GM19324 (cell line): ENCODE measurements around the gene CYSLTR2.
"Not testable (repeated sequence)": the region's sequence is repeated elsewhere in the genome, so short reads cannot be mapped to it uniquely, and the experiment has no call there.

ENCODE experiments used
- ATAC-seq: cut with Tn5 transposase; IDR thresholded peaks from one replicate; pipeline ENCODE4 v1.9.1; 2021; ENCODE audit warnings: mild to moderate bottlenecking, moderate library complexity; ENCODE audit not compliant: unreplicated experiment, low FRiP score

Gene CYSLTR2

DNA sequence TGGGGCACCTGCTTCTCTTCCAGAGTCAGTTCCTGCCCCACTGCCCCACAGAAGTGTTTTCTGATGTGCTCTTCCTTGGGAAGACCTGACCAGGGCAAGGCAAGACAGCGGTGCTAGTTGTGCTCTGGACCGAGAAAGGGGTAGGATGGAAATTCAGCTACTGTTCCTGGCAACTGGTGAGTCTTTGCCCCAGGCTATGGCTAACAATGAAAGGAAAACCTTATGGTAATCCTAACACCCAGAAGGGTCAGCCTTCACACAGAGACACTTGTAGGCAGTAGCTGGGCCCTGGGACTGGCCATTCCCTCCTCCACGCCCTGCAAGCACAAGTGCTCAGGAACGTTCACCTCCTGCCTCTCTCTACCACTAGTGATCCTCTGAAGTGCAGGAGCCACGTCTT is 9.6 kb upstream of the CYSLTR2 start:
- no peak for ATAC-seq

DNA sequence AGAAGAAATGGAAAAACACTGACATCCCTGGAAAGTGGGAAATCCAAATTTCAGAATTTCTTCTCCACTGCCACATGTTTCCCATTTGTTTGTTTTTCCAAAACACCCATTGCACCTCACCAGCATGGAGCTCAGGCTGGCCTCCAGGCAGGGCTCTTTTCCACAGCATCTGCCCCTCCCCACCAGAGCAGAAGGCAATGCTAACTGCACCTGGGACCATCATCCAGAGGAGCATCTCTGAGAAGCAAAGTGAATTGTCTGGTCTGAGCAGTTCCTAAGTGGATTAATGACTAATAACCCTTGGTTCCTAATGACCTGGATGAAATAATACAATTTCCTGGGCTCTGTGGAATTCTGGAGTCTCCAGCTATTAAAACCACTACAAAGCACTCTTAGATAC is 8.8 kb upstream of the CYSLTR2 start:
- ATAC-seq: no peak

DNA sequence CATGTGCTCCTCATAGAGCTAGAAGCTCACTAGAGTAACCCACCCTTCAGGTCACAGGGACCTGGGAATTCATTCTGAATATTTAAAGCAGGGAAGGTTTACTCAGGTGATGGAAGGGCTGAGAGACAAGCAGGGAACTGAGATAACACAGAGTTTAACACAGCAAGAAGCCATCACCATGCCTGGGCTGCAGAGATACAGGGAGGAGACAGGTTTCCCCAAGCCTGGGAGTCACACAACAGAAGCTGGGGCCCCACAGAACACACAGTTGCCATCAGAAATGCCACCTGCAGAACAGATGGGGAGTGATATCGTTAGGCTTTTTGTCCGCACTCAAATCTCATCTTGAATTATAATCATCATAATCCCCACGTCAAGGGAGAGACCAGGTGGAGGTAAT is 7.9 kb upstream of the CYSLTR2 start:
- no peak for ATAC-seq

DNA sequence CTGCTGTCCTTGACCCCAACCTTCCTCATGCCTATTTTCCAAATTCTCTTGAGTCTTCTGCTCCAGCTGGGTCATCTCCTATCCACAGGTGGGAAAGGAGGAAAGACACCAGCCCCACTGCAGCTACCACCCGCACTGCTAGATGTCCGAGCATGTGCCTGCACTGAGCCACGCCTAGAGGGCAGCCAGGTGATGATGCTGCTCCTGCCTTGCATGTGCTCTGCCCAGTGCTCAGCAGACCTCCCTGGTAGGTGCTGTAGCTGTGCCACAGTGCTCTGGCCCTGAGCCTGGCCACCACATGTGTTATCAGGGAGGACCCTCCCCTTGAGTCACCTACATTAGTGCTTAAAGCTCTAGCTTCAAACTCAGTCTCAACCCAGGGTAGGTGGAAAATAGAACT is 6.9 kb upstream of the CYSLTR2 start:
- ATAC-seq: no peak

DNA sequence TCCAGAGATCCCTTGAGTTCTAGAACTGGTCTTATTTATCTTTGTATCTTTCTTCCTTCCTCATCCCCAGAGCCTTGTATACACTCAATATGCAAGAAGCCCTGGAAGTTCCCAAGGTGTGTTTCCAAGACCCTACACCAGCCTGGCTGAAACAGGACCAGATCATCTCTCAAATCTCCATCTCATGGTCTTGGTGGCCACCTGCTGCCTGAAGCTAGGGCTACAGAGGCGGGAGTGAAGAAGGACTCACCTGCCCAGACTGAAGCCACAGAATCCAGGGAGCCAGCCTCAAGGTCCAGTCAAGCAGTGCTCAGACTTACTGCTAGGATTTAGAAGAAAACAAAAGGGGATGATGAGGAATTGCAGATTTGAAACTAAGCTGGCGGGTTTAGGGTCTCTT is 6.1 kb upstream of the CYSLTR2 start:
- no peak for ATAC-seq

DNA sequence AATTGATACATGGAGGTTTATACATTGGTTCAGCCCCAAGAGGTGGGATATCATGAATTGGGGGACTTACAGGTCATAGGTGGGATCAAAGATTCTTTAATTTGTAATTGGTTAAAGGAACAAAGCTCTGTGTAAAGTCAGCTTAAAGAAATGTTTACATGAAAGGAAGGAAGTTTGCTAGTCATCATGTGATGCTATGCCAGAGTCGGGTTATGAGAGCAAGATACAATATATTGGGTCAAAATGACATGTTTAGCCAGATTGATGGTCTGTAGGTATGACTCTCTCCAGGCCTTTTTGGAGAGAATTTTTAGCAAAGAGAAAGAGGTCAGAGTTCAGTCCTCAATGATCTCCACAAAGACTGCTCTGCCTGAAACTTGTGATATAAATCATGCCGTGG is 5.3 kb upstream of the CYSLTR2 start:
- ATAC-seq: no peak

DNA sequence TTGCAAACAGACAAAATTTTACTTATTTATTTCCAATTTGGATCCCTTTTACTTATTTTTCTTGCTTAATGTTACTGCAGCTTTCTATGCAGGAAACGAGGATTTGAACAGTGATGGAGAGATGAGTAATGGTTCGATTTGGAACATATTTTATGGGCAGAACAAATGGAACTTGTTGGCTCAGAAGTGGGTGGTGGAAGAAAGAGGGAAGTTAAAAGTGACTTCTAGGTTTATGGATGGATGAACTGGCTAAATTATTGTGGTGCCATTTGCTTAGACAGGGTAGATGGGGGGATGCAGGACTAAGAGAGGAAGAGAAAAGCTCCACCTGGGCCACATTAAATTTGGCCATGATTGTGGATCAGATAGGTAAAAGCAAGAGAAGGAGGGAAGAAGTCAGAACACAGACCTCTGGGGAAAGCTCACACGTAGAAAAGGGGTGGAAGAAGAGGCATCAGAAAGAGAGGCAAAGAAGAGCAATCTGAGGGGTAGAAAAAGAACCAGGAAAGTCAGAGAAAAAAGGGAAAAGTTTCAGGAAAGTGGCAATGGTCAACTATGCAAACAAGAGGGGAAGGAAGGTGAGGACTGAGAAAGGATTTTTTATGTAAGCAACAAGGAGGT is 768 bp upstream of the CYSLTR2 start:
- no peak for ATAC-seq

DNA sequence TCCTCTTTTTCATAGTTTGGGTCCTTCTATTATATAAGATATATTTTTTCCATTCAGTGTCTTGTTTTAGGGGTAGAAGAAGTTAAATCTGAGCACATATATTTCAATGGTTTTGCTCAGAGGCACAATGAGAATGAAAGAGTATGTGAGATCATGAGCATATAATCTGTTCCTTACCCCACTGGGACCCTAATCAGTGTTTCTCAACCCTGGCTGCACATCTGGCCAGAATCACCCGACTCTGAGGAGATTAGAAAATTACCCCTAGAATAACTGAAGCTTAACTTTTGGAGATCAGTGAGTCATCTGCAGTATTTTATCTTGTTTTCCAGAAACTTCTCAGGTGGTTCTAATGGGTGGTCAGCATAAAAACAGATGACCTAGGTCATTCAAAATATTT is 782 bp downstream of the CYSLTR2 start:
- ATAC-seq: no peak

DNA sequence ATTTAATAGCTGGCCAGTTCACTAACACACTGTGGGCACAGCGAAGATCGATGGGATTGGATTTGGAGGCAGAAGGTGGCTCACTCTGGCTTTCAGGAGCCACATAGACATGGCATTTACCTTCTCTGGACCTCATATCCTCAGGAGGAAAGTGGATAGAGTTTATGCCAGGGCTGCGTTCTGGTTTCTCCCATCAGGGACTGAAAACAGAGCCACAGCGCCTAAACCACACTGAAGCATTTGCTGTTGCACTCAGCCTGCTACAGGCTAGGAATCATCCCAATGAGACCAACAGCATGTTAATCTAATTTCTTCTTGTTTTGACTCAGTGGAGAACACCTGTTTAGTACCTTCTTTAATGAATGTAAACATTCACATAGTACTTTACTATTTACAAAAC is 1.6 kb downstream of the CYSLTR2 start:
- no peak for ATAC-seq

DNA sequence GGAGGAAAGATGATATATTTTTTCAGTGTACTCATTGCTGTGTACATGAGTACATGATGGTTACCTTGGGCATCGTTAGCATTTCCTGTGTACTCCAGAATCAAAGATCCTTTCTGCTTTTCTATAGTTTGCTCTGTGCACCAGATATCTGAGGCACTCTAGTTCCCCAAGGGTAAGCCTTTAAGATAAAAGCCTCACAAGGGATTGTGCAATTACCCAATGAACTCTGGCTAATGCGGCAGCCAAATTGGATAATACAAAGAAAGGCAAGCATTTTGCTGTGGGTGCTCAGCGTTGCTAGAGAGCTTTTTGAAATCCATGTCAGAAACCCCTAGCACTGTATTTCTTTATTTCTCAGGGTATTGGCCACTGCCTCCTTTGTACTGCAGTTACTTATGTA is 2.9 kb downstream of the CYSLTR2 start:
- no peak for ATAC-seq

DNA sequence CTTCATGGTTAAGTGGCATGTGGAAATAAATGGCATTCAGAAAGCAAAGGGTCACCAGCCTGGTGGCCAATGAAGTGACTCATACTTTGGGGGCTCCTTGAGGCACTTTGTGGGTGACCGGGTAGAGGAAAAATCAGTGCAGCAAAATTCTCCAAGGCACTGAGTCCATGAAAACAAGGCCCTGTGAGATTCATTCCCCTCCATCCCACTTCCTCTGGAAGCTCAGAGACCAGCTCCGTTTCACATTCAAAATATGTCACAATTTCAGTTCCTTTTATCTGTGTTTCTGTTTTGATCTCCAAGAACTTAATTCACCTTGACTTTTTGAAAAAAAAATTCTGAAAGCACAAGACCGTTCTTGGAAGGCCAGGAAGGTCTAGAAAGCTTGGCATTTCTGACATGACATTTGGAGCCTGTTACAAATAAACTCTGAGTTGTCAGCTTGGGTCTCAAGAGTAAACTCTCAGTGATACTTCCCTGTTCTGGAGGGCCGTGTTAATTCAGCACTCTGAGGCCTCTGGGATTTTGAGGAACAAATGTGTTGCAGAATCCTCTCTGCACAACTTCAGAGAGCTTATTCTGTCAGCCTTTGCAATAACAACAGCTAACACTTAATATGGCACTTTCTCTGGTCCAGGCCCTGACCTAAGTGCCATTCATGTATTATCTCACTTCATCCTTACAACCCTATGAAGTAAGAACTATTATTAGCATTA is 6.8 kb downstream of the CYSLTR2 start:
- ATAC-seq: peak; percentile 44

DNA sequence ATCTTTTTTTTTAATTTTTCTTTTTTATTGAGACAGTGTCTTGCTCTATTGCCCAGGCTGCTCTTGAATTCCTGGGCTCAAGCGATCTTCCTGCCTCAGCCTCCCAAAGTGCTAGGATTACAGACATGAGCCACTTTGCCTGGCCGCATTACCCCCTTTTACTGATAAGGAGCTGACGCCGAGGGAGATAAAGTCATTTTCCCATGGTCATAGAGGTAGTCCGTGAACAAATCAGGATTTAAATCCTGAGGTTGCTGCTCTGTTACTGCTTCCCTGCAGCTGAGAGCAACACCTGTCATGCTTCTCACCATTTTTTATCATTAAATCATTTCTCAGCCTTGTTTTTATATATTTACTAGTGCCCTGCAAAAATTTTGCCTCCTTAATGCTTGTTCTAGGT is 7.4 kb downstream of the CYSLTR2 start:
- ATAC-seq: no peak

DNA sequence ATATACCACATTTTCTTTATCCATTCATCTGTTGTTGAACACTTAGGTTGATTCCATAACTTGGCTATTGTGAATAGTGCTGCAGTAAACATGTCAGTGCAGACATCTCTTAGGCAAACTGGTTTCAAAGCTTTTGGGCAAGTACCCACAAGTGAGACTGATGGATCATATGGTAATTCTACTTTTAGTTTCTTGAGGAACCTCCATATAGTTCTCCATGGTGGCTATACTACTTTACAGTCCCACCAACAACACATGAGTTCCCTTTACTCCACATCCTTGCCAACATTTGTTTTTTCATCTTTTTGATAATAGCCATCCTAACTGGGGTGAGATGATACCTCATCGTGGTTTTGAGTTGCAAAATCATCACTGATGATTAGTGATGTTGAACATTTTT is 8.5 kb downstream of the CYSLTR2 start:
- ATAC-seq: no peak

DNA sequence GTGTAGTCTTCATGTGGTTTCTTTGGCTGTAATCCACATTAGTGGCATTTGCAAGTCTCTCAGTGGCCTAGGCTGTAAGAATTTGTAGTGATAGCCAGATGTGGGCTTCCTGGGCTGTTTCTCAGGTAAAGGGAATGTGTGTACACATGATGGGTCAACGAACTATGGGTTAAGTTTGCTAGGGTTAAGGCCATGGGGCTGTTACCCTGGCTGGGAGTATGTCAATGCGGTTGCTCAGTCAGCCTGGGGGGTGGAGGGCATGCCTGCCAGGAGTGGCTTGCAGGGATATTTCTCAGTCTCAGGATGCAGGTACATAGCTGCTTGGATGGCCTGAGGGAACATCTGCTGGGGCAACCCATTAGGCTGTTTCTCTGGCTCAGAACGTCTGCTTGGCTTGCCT is 13.4 kb downstream of the CYSLTR2 start:
- no peak for ATAC-seq

DNA sequence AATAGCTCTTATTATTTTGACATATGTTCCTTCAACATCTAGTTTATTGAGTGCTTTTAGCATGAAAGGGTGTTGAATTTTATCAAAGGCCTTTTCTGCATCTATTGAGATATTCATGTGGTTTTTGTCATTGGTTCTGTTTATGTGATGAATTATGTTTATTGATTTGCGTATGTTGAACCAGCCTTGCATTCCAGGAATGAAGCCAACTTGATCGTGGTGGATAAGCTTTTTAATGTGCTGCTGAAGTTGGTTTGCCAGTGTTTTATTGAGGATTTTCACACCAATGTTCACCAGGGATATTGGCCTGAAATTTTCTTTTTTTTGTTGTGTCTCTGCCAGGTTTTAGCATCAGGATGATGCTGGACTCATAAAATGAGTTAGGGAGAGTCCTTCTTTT is 17.7 kb downstream of the CYSLTR2 start:
- ATAC-seq: not testable (repeated sequence)

DNA sequence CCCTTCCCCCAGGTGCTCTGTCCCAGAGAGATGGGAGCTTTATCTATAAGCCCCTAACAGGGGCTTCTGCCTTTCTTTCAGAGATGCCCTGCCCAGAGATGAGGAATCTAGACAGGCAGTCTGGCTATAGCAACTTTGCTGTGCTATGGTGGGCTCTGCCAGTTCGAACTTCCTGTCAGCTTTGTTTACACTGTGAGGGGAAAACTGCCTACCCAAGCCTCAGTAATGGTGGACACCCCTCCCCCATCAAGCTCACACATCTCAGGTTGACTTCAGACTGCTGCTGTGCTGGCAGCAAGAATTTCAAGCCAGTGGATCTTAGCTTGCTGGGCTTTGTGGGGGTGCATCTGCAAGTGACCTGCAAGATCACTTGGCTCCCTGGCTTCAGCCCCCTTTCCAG is 21.5 kb downstream of the CYSLTR2 start:
- no peak for ATAC-seq

DNA sequence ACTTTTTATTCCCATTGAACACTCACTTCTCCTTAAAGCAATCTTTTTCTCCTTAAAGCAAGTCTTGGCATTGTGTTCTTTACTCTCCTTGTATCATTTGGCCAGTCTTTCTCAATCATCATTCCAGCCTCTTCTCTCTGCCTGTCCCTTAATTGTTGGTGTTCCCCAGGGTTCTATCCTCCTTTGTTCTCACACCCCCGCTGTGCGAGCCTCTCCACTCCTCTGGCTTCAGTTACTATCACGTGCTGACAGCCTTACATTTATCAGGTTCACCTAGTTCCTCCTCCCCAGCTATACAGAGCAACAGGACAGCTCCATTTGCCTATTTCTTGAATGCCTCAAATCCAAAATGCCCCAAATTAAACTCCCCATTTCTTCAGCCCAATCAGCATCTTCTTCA is 24.6 kb downstream of the CYSLTR2 start:
- no peak for ATAC-seq

DNA sequence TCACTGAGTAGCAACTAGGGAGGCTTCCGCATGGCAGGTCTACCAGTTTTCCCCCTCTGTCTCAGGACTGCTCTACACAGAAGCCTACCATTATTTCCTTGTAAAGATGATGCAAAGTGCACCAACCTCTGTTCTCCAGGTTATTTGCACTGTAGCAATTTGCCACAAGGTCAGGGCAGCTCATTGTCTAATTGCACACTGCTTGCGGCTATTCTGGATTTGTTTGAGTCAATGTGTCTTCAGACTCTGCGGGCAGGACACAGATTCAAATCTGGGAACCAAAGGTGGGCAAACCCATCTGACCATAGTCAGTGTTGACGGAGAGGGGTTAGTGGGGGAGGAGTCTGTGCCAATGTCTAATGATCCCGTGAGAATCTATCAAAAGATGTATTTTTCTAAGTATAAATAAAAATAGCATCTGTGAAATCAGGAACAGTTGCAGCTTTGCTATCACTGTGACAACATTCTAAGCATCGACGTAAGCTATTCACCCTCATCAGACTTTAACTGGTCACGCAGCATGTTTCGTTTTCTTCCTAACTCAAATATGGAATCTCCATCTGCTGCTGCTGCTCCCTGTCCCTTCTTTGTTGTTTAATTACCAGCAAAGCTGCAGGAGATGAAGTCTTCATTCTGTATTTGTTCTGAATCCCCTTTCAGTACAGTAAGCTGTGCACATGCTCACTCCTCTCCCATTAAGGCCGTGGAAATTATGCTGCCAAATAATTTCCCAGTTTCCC is 26.4 kb downstream of the CYSLTR2 start:
- ATAC-seq: no peak

DNA sequence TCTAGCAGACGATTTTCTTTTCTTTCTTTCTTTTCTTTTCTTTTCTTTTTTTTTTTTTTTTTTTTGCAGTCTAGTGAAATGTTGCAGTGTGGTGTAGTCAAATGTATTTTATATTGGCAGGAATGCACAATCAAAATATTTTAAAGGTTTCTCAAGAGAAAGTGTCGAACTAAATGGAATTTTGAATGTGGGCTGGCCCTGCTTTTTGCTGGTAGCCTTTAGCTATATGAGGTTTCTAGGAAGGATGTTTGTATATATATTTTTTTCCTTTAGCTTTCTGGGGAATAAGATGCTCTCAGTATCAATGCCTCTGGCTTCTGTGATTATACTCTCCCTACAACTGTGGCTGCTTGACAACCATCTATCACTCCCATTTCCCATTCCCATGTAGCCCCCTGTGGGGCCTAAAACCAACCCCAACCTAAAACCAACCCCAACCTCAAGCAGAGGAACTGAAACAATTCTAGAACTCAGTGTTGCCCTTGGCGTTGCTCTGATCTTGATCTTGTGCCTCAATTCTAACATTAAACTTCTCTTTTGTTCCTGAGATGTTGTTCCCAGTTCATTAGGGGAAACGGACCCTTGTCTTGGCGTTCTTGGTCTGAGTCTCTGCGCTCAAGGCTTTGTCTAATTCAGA is 27.1 kb downstream of the CYSLTR2 start:
- no peak for ATAC-seq

DNA sequence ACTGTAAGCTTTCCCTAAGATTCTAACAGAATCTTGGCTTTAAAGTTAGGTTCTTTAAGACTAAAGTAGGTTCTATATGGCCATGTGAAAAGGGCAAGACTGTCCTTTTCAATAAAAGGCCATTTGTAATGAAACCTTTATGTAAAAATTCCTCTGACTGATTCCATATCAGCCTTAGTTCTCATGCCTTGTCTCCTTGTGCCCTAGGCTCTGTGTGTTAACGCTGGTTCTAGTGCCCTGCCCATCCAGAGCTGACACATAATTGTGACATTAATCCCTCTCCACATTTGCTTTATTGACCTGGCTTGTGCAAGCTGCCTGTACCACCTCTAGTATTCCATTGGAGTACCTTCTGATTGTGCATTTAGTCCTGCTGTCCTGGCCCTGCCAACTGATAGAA is 28.2 kb downstream of the CYSLTR2 start:
- no peak for ATAC-seq

DNA sequence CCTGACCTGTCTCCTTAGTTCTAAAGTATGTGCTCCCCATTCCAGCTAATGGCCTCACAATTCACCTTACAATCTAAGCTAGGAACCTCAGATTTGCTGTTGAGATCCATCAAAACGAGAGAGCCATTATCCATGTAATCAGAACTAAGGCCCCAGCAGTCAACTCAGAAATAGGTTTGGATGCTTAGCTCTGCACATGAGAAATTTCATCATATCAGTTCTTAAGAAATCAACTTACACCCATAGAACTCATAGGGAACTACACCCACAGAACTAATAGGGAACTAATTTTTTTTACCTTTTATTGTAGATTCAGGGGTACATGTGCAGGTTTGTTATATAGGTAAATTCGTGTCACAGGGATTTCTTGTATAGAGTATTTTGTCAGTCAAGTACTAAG is 28.7 kb downstream of the CYSLTR2 start:
- no peak for ATAC-seq
